Myocyte (in vitro differentiated cells): ENCODE data around the gene ADK. TPM values are rescaled to one million over a fixed set of nuclear protein-coding genes. Genes with fewer than 3 reads are reported as not detected.

ENCODE experiments used
- DNase-seq: peaks from one replicate; pipeline ENCODE4 v3.0.0-alpha.2; 2012; ENCODE audit warnings: low read depth
- total RNA-seq: library from RNA; depleted of rRNA; stranded (reverse); fragments of >200 nt; gene quantifications from 2 replicates; pipeline ENCODE4 v1.2.3, GENCODE V29; 2014

ADK gene
- total RNA-seq, 1 donor from 2014 or later: 65.4 TPM

- DNase-seq: peak; percentile 81
Measured at GRCh38 chr10:74589226-74589673, 438.2 kb downstream of the ADK start.

DNA sequence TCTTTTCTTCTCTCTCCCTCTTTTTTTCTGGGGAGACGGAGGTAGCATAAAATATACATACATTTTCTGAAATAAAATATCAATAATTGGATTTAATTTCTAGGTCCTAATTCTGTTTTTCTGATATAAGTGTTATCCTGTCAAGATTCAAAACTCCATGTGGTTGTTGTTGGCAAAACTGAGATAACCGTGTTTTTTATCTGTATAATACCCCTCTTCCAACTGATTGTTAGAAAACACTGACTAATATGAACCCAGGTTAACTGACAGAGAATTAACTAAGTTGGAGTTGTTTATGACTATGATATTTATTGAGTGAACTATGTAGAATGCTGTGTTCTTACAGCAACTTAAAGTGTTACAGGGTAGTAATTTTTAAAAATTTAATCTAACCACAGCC lies 438.8 kb downstream of the ADK start:
- DNase-seq: no peak

- no peak for DNase-seq
Measured at GRCh38 chr10:74593470-74593869, 442.4 kb downstream of the ADK start.

DNA sequence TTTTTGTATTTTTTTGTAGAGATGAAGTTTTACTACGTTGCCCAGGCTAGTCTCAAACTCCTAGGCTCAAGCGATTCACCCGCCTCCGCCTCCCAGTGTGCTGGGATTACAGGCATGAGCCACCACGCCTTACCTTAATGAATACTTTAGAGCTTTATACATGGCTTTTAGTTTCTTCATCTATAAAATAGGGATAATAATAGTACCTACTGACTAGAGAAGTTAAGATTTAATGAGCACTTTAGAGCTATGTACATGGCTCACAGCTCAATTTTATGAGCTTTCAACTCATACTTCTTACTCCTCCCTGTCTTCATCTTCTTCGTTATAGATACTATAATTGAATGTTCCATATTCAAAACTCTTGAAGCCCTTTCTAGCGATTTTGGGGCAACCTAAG lies 445.7 kb downstream of the ADK start:
- DNase-seq: no peak

DNA sequence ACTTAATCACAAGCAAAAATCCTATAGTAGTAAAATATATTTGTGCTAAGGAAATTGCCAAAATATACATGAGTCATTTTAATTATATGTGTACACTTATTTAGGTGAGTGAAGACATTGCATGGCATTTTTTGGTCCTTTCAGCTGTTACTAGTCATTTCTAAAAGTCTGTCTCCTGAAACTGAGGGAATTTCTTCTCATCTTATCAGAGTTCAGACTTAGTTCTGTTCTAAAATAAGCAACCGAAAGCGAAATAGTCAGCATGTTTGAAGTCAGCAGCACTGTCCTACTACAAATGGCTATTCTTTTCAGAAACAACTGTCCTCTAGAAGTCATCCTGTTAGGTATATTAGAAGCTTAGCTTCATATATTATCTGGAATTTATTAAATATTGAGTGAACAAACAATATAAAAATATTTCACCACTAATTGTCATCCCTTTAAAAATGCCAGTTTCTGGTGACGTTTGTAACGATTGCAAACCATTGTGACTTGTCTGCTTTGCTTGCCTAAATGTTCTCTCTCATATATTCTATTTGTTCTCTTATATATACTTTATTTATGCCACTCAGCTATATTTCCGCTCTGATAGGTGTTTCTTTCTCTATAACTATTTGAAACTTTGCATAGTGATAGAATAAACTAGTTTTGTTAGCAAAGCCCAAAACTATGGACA lies 448.0 kb downstream of the ADK start:
- no peak for DNase-seq

GRCh38 chr10:74599672-74600071 lies 448.7 kb downstream of the ADK start:
- no peak for DNase-seq

DNA sequence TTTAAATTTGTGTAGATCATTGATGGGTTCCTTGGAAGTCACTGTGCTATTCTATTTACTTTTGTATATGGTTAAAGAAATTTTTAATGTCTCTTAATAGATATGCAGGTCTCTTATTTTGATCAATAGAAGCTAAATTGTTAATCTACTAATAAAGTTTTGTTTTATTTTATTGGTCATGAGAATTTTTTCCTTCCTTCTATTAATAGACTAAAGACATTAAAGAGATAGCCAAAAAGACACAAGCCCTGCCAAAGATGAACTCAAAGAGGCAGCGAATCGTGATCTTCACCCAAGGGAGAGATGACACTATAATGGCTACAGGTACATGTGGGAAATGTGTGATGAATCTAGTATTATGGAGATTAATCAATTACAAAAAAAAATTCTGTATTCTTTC lies 449.1 kb downstream of the ADK start:
- no peak for DNase-seq

GRCh38 chr10:74602576-74602975 lies 451.6 kb downstream of the ADK start:
- DNase-seq: no peak

GRCh38 chr10:74610299-74610698 lies 459.3 kb downstream of the ADK start:
- DNase-seq: no peak

DNA sequence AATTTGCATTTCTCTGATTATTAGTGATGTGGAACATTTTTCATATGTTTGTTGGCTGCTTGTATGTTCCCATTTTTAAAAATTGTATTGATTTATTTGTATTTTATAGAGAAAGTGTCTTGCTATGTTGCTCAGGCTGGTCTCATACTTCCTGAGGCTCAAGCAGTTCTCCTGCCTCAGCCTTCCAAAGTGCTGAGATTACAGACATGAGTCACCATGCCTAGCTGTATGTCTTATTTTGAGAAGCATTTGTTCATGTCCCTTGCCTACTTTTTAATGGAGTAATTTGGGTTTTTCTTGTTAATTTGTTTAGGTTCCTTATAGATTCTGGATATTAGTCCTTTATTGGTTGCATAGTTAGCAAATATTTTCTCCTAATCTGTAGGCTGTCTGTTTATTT lies 461.2 kb downstream of the ADK start:
- no peak for DNase-seq

- no peak for DNase-seq
Measured at GRCh38 chr10:74620626-74621025, 469.6 kb downstream of the ADK start.

DNA sequence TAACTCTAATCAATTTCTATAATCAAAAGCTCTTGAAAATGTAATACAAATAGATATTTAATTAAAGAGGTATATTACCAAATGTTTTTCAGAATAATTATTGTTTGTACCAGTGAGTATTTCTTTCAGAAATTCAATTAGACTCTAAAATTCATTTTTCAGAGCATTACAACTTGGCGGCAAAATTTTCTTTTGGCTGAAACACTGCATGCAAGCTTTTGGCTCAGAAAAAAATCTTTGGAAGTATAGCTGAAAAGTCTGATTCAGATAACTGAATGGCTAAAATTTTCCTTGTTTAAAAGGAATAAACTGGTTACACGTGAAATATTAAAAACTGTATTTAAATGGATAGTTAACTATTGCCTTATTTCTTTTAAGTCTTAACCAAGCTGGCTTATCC lies 472.8 kb downstream of the ADK start:
- no peak for DNase-seq

DNA sequence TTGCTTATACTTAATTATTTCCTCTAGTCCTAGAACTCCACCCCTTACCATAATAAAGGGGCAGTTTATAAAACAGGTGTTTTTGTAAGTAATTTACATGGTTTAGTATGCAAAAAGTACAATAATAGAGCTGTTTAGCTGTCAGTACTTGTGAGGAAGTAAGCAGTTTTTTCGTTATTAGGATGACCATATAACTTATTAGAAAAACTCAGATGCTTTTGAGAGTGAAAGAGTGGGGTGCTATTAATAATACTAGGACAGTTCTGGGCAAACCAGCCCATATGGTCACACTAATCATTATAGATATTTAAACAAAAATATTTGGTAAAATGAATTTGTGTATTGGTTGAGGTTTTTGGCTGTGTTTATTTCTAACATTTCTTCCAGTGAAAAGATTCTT lies 473.5 kb downstream of the ADK start:
- no peak for DNase-seq

- DNase-seq: no peak
Measured at GRCh38 chr10:74628136-74628535, 477.1 kb downstream of the ADK start.

DNA sequence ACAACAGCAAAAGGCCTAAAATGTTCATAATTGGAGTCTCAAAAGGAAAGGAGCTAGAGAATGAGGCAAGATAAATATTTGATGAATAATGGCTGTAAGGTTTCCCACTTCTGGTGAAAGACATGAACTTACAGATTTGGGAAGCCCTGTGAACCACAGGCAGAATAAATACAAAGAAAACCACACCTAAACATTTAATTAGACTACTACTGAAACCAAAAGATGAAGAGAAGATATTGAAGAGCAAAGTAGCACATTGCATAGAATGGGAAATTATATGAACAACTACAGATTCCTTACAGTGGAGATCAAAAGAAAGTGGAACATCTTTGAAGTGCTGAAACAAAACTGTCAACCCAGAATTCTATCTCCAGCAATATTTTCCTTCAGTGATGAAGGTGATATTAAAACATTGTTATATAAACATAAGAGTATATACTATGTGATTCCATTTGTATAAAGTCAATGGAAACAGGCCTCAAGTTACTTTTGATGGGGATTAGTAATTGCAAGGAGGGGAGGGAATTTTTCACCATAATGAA lies 484.0 kb downstream of the ADK start:
- DNase-seq: no peak

DNA sequence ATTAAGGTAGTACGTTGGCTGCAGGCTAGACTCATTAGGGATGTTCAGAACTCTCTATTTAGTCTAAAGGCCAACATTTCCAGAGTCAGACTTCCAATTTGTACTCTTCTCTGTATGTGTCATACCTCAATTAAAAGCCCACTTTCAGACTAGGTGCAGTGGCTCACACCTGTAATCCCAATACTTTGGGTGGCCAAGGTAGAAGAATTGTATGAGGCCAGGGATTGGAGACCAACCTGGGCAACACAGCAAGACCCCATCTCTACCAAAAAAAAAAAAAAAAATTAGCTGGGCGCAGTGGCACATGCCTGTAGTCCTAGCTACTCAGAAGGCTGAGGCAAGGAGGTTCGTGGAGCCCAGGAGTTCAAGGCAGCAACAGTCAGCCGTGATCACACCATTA lies 484.6 kb downstream of the ADK start:
- DNase-seq: no peak

- no peak for DNase-seq
Measured at GRCh38 chr10:74637685-74638084, 486.7 kb downstream of the ADK start.

GRCh38 chr10:74640134-74640921 lies 489.3 kb downstream of the ADK start:
- peak; percentile 27 for DNase-seq

GRCh38 chr10:74641659-74642058 lies 490.6 kb downstream of the ADK start:
- no peak for DNase-seq

DNA sequence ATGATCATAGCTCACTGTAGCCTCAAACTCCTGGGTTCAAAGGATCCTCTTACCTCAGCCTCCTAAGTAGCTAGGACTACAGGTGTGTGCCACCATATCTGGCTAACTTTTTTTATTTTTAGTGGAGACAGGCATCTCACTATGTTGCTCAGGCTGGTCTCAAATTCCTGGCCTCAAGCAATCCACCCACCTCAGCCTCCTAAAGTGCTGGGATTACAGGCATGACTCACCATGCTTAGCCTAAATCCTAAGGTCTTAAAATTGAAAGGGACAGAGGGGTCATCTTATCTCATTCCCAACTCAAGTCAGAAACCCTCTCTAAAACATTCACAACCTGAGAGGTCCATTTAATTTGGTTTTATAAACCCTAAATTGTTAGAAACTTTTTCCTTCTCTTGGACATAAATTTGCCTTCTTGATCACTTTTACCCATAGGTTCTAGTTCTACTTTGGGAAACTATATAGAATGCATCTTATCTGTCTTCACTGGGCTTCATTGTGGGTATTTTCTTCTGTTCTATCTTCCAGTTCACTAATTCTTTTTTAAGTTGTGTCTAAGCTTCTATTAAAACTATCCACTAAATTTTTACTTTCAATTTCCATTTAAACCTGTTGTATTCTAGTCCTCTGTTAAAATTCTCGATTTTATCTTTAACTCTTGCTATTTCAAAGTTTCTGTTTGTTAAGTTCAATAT lies 492.0 kb downstream of the ADK start:
- no peak for DNase-seq

GRCh38 chr10:74643596-74643975 lies 492.6 kb downstream of the ADK start:
- no peak for DNase-seq

DNA sequence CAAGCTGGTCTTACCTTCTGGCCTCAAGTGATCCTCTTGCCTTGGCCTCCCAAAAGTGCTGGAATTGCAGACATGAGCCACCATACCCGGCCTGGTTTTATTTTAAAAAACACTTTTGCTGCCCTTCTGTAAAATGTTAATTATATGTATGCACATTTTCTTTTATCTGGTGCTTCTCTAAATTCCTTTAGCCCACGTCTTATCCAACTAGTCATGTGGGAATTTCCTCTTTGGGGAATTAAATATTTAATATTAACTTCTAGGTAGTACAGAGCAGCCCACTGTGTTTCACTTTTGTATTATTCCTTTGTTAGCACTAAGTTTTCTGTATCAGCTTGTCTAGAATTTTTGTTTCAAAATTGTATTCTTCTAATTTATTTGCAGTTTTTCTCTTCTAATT lies 493.7 kb downstream of the ADK start:
- DNase-seq: no peak
